DOHH2 (cell line): ENCODE data around the gene CRPPA.

Experiments
- H3F3A ChIP-seq: fragments of 200-600 bp; sonication (generic), shearing (Covaris generic); 2 replicates; pipeline ENCODE4 v1.6.0; 2016; ENCODE audit warnings: antibody characterized with exemption, mild to moderate bottlenecking; ENCODE audit not compliant: control insufficient read depth, insufficient read depth
- H3K27ac ChIP-seq: fragments of 200-600 bp; sonication (generic); 2 replicates; pipeline ENCODE4 v1.5.1; 2014; ENCODE audit warnings: low read depth, mild to moderate bottlenecking, low read length, moderate library complexity
- H3K27me3 ChIP-seq: fragments of 200-600 bp; sonication (generic); 2 replicates; pipeline ENCODE4 v1.6.1; 2014; ENCODE audit warnings: mild to moderate bottlenecking, low read length, mixed read lengths; ENCODE audit not compliant: control insufficient read depth
- H3K36me3 ChIP-seq: fragments of 200-600 bp; sonication (generic); 2 replicates; pipeline ENCODE4 v1.6.1; 2014; ENCODE audit warnings: mild to moderate bottlenecking, low read length, moderate library complexity, mixed read lengths; ENCODE audit not compliant: control insufficient read depth
- H3K4me1 ChIP-seq: fragments of 200-600 bp; sonication (generic); 2 replicates; pipeline ENCODE4 v1.6.1; 2014; ENCODE audit warnings: mild to moderate bottlenecking, low read length, mixed read lengths; ENCODE audit not compliant: control insufficient read depth
- H3K4me2 ChIP-seq: fragments of 200-600 bp; sonication (generic); 2 replicates; pipeline ENCODE4 v1.6.0; 2014; ENCODE audit warnings: mild to moderate bottlenecking, low read length, moderate library complexity
- H3K4me3 ChIP-seq: fragments of 200-600 bp; sonication (generic); 2 replicates; pipeline ENCODE4 v1.5.1; 2014; ENCODE audit warnings: mild to moderate bottlenecking, low read length, mixed read lengths
- H3K79me2 ChIP-seq: fragments of 200-600 bp; sonication (generic); 2 replicates; pipeline ENCODE4 v1.6.1; 2014; ENCODE audit warnings: mild to moderate bottlenecking, low read length, mixed read lengths; ENCODE audit not compliant: control insufficient read depth
- H3K9me2 ChIP-seq: fragments of 200-600 bp; sonication (generic); replicated peaks from 2 replicates; pipeline ENCODE4 v1.6.1; 2014; ENCODE audit warnings: mild to moderate bottlenecking, low read length, mixed read lengths; ENCODE audit not compliant: control insufficient read depth
- H3K9me3 ChIP-seq: fragments of 200-600 bp; sonication (generic); 2 replicates; pipeline ENCODE4 v1.6.1; 2014; ENCODE audit warnings: antibody characterized with exemption, low read length, mixed read lengths; ENCODE audit not compliant: control insufficient read depth, insufficient read depth
- H4K20me1 ChIP-seq: fragments of 200-600 bp; sonication (generic); 2 replicates; pipeline ENCODE4 v1.6.0; 2014; ENCODE audit warnings: low read depth, mild to moderate bottlenecking, antibody characterized with exemption, low read length, moderate library complexity; ENCODE audit not compliant: control insufficient read depth, insufficient read depth
- CTCF ChIP-seq: fragments of 200-600 bp; sonication (generic); IDR thresholded peaks from one replicate; pipeline ENCODE4 v1.5.1; 2014; ENCODE audit warnings: antibody characterized with exemption, mild to moderate bottlenecking, low read depth, low read length; ENCODE audit not compliant: poor library complexity, severe bottlenecking
- EZH2phosphoT487 ChIP-seq: fragments of 200-600 bp; sonication (generic); IDR thresholded peaks from 2 replicates; pipeline ENCODE4 v1.6.1; 2017; ENCODE audit warnings: borderline replicate concordance, mild to moderate bottlenecking, antibody characterized with exemption, low read length, moderate library complexity, mixed read lengths

The CRPPA gene

GRCh38 chr7:16409777-16410176 lies 11.6 kb downstream of the CRPPA start:
- H4K20me1 ChIP-seq = no peaks in the 10 kb centered on the region
- no peak overlapping the region for H3K4me3 ChIP-seq
- no peaks in the 10 kb centered on the region for H3K9me2 ChIP-seq
- no peaks in the 10 kb centered on the region for H3K9me3 ChIP-seq
- no peaks in the 10 kb centered on the region for H3K79me2 ChIP-seq
- no peaks in the 10 kb centered on the region for H3K4me1 ChIP-seq
- H3F3A ChIP-seq = no peaks in the 10 kb centered on the region
- no peaks in the 10 kb centered on the region for H3K27me3 ChIP-seq
- no peak overlapping the region for H3K27ac ChIP-seq
- no peak for TF ChIP-seq CTCF
- no peak for TF ChIP-seq EZH2phosphoT487
- H3K4me2 ChIP-seq = no peak overlapping the region
- H3K36me3 ChIP-seq = no peaks in the 10 kb centered on the region

DNA sequence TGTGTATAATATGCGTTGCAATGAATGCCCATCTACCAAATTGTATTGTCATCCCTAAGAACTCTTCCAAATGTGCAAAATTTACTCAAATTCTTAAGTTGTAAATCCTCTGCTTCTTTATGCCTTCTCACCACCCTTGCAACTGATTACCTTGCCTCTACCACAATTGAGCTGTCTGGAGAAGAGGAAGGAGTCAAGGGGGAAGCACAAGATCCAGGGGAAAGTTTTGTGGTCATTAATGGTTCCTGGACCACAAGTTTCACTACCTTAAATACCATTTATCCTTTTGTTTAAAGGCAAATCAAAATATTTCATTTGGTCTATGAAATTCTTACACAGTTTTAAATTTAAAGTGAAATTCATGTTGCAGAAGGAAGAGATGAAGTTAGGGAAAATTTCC lies 16.7 kb downstream of the CRPPA start:
- H3K4me1 ChIP-seq = no peaks in the 10 kb centered on the region
- H4K20me1 ChIP-seq = no peaks in the 10 kb centered on the region
- peaks cover 1% of the 10 kb centered on the region; the same call in 1 of the 2 replicates for H3K36me3 ChIP-seq
- H3K27me3 ChIP-seq = no peaks in the 10 kb centered on the region
- H3K4me3 ChIP-seq = no peak overlapping the region
- peaks cover 6% of the 10 kb centered on the region for H3F3A ChIP-seq
- no peaks in the 10 kb centered on the region for H3K9me2 ChIP-seq
- no peak overlapping the region for H3K27ac ChIP-seq
- H3K9me3 ChIP-seq = peaks cover 24% of the 10 kb centered on the region
- TF ChIP-seq EZH2phosphoT487 (no peak), CTCF (no peak)
- H3K79me2 ChIP-seq = no peaks in the 10 kb centered on the region
- no peak overlapping the region for H3K4me2 ChIP-seq

DNA sequence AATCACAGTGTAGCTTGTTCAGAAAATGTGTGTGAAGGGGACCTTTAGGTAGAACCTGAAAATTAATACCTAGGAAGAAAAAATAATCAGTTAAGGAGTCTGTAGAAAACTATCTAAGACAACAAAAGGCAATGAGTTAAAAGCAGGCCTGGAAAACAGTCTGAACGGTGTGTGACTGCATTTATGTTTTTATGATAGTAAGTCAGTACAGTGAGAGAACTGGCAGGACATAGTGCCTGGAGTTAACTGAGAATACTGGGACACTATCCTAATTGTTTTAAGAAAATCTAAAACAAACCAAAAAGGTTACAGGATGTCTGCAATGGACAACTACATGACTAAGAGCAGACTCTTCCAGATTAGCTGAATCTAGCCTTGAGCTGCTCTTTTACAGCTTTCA lies 17.9 kb downstream of the CRPPA start:
- H4K20me1 ChIP-seq = no peaks in the 10 kb centered on the region
- no peaks in the 10 kb centered on the region for H3K79me2 ChIP-seq
- no peaks in the 10 kb centered on the region for H3K27me3 ChIP-seq
- TF ChIP-seq CTCF (no peak), EZH2phosphoT487 (no peak)
- H3K9me3 ChIP-seq = peaks cover 36% of the 10 kb centered on the region
- no peak overlapping the region for H3K4me3 ChIP-seq
- H3K27ac ChIP-seq = no peak overlapping the region
- no peaks in the 10 kb centered on the region for H3K9me2 ChIP-seq
- H3K4me1 ChIP-seq = no peaks in the 10 kb centered on the region
- H3K36me3 ChIP-seq = peaks cover 8% of the 10 kb centered on the region; the same call in 1 of the 2 replicates
- H3F3A ChIP-seq = peaks cover 18% of the 10 kb centered on the region
- no peak overlapping the region for H3K4me2 ChIP-seq

GRCh38 chr7:16402940-16403339 lies 18.4 kb downstream of the CRPPA start:
- Histone ChIP-seq H3K27me3 (no peaks in the 10 kb centered on the region), H3K4me3 (no peak overlapping the region), H4K20me1 (no peaks in the 10 kb centered on the region), H3K36me3 (peaks cover 11% of the 10 kb centered on the region; the same call in 1 of the 2 replicates), H3K79me2 (no peaks in the 10 kb centered on the region), H3F3A (peaks cover 23% of the 10 kb centered on the region), H3K4me2 (no peak overlapping the region), H3K27ac (no peak overlapping the region), H3K9me2 (no peaks in the 10 kb centered on the region), H3K4me1 (no peaks in the 10 kb centered on the region), H3K9me3 (peaks cover 41% of the 10 kb centered on the region)
- TF ChIP-seq EZH2phosphoT487 (no peak), CTCF (no peak)
